ENCODE results near the gene KDM1B.
"Not testable (repeated sequence)": the region's sequence is repeated elsewhere in the genome, so short reads cannot be mapped to it uniquely, and the experiment has no call there.

KDM1B gene

GRCh38 chr6:18186540-18187250 lies 31.5 kb downstream of the KDM1B start:
- no peak for DNase-seq (ENCODE audit: low read depth in 3 of 3)

DNA sequence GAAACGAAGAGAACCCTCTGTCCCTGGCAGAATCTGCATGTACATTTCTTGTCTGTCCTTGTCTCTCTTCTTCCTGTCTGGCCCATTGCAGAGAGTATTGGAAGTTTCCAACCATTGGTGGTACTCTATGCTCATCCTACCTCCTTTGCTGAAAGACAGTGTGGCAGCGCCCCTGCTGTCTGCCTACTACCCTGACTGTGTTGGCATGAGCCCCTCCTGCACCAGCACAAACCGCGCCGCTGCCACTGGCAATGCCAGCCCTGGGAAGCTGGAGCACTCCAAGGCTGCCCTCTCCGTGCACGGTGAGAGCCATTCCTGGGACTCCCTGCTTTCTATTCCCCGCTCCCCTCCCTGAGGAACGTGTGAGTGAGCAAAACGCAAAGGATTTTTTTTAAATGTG lies 32.5 kb downstream of the KDM1B start:
- no peak for DNase-seq (ENCODE audit: low read depth in 3 of 3)

DNA sequence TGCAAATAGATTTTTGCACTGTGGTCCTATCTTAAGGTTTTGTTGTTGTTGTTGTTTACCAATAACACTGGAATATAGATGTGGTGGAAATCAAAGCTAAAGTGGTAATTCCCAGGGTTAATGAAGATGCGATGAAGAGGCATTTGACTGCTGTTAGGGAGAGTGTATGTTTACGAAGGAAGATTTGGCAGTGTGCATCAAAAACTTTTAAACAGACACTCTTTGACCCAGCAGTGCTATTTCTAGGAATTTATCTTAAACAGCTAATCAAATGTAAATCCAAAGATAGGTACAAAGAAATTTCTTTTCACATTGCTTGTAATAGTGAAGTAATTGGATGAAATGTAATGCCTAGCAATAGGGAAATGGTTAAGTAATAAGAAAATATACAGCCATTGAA lies 34.0 kb downstream of the KDM1B start:
- no peak for DNase-seq (ENCODE audit: low read depth in 3 of 3)

DNA sequence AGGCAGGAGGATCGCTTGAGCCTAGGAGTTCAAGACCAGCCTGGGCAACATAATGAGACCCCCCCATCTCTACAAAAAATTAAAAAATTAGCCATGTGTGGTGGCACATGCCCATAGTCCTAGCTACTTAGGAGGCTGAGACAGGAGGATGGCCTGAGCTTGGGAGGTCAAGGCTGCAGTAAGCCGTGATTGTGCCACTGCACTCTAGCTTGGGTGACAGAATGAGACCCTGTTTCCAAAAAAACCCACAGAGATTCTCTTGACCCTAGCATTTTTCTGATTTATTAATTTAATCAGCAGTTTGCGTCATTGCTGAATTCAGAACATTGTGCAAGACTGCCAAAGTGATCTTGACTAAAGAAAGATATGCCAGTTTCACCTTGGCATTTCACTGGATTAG lies 36.8 kb downstream of the KDM1B start:
- no peak for DNase-seq (ENCODE audit: low read depth in 3 of 3)

GRCh38 chr6:18203786-18204185 lies 48.6 kb downstream of the KDM1B start:
- no peak for DNase-seq (ENCODE audit: low read depth in 3 of 3)

GRCh38 chr6:18204691-18205090 lies 49.5 kb downstream of the KDM1B start:
- no peak for DNase-seq (ENCODE audit: low read depth in 3 of 3)

DNA sequence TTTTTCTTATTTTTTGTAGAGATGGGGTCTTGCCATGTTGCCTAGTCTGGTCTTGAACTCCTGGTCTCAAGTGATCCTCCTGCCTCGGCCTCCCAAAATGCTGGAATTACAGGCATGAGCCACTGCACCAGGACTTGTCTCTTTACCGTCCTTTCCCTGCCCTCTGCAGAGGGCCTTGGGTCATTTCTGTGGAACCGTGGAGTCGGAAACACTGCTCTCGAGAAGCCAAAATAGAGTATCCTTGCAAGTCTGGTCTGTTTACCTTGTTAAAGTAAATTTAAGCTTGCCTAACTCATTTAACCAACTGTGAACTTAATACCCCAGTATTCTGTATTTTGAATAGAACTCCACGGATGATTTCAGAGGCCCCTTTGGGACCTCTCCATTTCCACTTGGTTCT lies 51.4 kb downstream of the KDM1B start:
- DNase-seq (ENCODE audit: low read depth in 3 of 3), result no peak

- DNase-seq (ENCODE audit: low read depth in 3 of 3), result no peak
These were observed 52.2 kb downstream of the KDM1B start for GRCh38 chr6:18207438-18207837.

DNA sequence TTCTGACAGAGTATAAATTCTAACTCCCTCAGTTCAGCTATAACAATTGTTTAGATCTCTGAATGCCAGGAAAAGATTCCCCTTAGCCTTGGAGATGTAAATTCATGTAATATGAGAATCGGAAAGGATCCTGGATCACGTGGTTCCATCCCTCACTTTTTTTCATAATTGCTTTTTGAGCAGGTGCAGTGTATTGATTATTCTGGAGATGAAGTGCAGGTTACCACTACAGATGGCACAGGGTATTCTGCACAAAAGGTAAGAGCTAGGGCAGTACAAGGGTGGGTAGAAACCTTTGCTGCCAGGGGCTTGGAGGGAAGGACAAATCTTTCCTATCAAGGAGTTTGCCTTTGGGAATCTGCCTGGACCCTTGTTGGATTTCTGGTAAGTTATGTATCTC lies 52.7 kb downstream of the KDM1B start:
- DNase-seq (ENCODE audit: low read depth in 3 of 3), result no peak

GRCh38 chr6:18208778-18209177 lies 53.6 kb downstream of the KDM1B start:
- DNase-seq (ENCODE audit: low read depth in 3 of 3), result not testable (repeated sequence)

DNA sequence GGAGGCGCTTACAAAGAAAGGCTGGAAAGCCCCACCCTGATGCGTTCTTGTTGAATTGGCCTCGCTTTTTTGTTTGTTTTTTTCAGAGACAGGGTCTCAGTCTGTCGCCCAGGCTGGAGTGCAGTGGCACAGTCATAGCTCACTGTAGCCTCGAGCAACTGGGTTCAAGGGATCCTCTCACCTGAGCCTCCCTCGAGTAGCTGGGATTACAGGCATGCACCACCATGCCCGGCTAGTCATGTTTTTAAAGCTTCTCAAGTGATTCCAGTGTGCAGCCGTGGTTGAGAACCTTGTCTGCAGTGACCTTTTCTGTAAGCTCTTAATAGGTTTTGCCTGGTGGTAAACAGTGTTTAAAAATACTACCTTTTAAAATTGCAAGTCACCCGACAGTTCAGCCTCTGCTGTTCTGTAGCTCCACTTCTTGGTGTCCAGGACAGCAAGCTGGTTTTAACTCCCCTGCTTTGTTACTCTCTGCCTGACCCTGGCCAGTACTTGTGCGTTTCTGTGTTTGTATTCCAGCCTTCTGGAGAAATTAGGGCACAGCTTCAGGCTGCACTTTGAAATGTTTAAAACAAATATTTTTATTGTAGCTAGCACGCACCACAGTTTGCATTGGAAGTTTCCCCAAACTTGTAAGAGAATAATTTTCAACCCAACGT lies 54.4 kb downstream of the KDM1B start:
- DNase-seq (ENCODE audit: low read depth in 3 of 3), result no peak

DNA sequence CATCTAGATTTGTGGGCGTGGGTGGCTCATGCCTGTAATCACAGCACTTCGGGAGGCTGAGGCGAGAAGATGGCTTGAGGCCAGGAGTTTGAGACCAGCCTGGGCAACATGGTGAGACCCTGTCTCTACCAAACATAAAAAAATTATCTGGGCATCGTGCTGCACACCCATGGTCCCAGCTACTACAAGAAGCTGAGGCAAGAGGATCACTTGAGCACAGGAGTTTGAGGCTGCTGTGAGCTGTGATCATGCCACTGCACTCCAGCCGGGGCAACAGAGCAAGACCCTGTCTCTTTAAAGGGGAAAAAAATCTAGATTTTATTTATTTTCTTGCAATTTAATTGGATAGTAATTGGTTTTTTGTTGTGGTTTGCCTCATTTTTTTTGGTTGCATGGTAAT lies 55.5 kb downstream of the KDM1B start:
- DNase-seq (ENCODE audit: low read depth in 3 of 3), result no peak

GRCh38 chr6:18211338-18211737 lies 56.1 kb downstream of the KDM1B start:
- DNase-seq (ENCODE audit: low read depth in 3 of 3), result peak; percentile 5 to 25 (median 13)

GRCh38 chr6:18212231-18212630 lies 57.0 kb downstream of the KDM1B start:
- no peak for DNase-seq (ENCODE audit: low read depth in 3 of 3)

GRCh38 chr6:18213439-18213838 lies 58.2 kb downstream of the KDM1B start:
- DNase-seq (ENCODE audit: low read depth in 3 of 3), result no peak

DNA sequence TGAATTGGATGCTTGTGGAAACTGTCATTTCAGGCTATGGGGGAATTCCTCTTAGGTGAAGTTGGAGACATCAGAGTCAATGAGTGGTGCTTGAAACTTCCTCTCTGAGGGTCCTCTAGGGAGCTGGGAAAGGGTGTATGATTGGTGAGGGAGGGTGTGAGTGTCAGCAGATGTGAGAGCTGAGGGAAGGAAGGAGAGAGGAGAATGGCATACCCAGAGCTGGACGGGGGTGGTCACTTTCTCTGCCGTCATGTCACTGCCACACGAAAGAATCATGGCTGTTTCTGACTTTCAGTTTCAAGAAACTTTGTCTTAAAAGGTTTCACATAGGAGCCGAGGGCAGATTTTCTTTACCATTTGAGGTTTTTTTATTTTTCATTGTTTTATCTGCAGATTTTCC lies 58.8 kb downstream of the KDM1B start:
- no peak for DNase-seq (ENCODE audit: low read depth in 3 of 3)

GRCh38 chr6:18215436-18215835 lies 60.2 kb downstream of the KDM1B start:
- DNase-seq (ENCODE audit: low read depth in 3 of 3), result no peak

DNA sequence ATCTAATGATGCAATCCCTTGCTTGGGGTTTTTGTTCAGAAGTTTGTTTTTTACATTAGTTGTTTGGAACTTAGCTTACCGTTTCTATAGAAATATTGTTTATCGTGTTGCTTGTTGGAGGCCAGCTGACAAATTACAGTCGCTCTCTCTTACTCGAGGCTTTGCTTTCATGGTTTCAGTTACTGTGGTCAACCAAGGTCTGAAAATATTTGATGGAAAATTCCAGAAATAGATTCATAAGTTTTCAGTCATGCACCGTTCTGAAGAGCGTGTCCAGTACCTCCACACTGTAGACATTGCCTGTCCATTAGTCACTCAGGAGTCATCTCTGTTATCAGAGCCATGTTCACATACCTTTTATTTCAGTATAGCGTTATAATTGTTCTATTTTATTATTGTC lies 61.2 kb downstream of the KDM1B start:
- no peak for DNase-seq (ENCODE audit: low read depth in 3 of 3)

DNA sequence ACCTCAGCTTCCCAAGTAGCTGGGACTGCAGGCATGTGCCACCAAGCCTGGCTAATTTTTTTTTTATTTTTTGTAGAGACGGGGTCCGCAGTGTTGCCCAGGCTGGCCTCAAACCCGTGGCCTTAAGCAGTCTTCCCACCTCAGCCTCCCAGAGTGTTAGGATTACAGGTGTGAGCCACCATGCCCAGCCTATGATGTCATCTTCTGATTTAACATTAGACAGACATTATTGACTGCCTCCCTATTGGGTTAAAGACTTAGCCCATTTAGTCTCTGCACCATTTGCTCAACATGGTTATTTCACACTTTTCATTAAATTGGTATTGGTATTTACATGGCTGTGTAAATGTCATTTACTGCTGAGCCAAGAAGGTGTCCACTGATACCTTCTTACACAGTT lies 63.0 kb downstream of the KDM1B start:
- DNase-seq (ENCODE audit: low read depth in 3 of 3), result no peak

DNA sequence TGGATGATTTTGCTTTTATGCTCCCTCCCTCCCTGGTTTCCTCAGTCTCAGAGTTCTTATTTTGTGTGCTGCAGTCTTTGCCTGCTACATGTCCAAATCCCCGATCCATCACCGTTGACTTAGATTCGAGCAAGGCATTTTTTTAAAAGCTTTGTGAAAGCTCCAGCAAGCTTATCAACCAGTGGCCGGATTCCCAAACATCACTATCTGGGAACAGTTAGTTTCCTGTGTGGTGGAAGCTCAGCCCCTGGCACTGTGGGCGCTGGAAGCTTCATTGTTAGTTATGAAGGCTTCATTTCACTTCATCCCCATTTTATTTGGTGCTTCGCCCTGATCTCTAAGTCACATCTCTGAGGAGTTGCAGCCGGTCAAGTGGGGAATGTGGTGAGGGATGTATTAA lies 64.4 kb downstream of the KDM1B start:
- DNase-seq (ENCODE audit: low read depth in 3 of 3), result no peak

- no peak for DNase-seq (ENCODE audit: low read depth in 3 of 3)
These were observed 66.0 kb downstream of the KDM1B start for GRCh38 chr6:18221288-18221615.

- DNase-seq (ENCODE audit: low read depth in 3 of 3), result not testable (repeated sequence)
These were observed 71.4 kb downstream of the KDM1B start for GRCh38 chr6:18226451-18227105.

DNA sequence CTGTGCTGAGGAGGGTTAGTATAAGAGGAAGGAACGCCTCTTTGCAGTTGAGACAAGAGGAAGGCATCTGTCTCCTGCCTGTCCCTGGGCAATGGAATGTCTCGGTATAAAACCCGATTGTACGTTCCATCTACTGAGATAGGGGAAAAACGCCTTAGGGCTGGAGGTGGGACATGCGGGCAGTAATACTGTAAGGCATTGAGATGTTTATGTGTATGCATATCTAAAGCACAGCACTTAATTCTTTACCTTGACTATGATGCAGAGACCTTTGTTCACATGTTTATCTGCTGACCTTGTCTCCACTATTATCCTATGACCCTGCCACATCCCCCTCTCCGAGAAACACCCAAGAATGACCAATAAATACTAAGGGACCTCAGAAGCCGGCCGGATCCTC lies 71.9 kb downstream of the KDM1B start:
- not testable (repeated sequence) for DNase-seq (ENCODE audit: low read depth in 3 of 3)

Data from stimulated activated CD4-positive, alpha-beta T cell treated with anti-CD3 and anti-CD28 coated beads, TNF-alpha, amount 100 ng/mL, for 48 hours (primary cell).